Stimulated activated CD8-positive, alpha-beta memory T cell treated with anti-CD3 and anti-CD28 coated beads, Interleukin-4, amount 100 ng/mL, for 24 hours (primary cell): Measurements from ENCODE around the gene HCFC1.
A peak's percentile ranks its signal among the peaks of the same experiment; 100 is the strongest.

Source experiments
- DNase-seq: peaks from one replicate; pipeline ENCODE4 v3.0.0-alpha.2; 2020; ENCODE audit warnings: low read depth

Gene HCFC1

GRCh38 chrX:153938226-153938786 lies 33.3 kb downstream of the HCFC1 start:
- DNase-seq, result no peak

- no peak for DNase-seq
These were observed 34.6 kb downstream of the HCFC1 start for GRCh38 chrX:153937056-153937455.

DNA sequence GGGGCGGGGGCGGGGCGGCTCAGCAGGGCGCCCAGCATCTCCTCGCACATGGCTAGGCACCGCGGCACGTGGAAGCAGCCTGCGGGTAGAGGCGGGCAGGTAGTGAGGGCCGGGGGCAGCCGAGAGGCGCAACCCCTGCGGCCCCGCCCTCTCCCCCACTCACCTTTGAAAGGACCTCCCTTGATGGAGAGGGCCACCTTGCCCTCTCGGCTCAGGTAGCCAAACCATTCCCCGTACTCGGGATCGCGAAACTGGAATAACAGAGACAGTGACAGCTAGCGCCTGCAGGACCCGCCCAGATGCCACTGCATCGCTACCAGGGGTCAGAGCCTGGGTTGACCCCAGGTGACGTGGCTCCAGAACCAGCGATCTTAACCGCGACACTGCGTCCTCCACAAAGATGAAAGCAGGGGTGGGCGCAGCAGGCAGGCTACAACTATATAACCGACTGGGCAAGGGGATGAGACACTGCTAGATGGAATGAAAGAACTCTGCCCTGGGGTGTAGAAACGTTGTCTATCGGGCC lies 36.2 kb downstream of the HCFC1 start:
- DNase-seq, result no peak

DNA sequence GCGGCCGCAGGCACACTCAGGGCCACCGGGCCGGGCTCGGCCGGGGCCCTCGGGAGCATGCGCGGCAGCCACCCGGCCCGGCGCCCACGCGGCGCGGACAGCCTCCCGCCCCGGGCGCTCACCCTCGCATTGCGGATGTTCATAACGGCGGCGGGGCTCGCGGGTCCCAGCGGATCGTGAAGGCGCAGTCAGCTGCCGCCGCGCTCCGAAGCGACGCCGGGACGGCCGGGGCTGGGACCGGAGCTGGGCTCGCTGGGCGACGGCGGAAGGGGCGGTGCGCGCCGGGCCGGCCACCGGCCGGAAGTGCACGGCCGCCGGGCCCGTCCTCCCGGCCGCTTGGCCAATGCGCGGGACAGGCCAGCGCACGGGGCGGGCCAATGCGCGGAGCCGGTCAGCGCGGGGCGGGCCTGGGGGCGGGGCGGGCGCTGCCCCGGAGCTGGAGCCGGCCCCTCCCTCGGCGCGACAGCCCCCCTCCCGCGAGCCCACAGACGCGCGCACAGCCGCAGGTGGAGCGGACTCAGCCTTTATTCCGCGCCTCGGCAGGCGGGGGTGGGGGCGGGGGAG lies 36.8 kb downstream of the HCFC1 start, which contains the start of gene NAA10:
NAA10 (minus strand) TSS at position 276 of the 564 bp plus-strand sequence; CDS start at position 143, 133 bp downstream.
- peak; percentile 64 for DNase-seq

DNA sequence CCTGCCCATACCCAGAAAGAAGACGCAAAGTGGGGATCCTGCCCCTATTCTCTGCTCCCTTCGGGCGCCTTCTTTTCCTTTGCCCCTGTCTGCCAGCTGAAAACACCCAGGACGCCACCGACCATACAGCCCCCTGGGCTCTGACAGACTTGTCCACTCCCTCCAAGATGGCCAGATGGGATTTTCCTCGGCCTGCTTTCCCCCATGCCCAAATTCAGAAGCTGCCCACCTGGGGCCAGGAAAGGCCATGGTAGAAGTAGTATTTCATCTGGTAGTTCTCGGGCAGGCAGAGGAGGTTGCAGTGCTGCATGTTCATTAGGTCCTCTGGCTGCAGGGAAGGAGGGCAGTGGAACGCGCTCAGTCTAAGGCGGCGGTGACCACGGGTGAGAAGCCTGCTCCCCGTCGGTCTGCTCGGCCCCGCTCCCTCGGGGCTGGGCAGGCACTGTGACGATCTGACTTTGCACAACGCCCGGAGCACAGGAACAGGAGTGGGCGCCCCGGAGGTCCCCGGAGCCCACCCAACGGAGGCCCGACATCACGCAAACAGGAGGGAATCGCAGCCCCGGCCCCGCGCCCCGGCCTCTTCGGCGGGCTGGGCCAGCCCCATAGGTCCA lies 37.4 kb downstream of the HCFC1 start:
- no peak for DNase-seq

DNA sequence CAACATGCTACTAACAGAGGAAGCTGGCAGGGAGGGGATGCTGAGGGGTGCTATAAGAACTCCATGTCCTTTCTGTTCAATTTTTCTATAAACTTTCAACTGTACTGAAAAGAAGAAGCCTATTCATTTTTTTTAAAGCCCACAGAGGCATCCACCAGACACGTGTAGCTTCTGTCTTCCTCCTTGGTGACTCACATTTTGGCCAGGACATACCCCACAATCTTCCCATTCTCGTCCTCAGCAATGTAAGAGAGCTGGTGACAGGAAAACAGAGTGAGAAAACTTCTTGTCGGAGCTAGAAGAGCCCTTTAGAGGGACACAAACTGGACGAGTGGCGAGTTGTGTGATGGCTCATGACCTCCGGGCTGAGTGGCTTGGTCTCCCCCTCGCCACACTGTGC lies 37.9 kb downstream of the HCFC1 start:
- no peak for DNase-seq

DNA sequence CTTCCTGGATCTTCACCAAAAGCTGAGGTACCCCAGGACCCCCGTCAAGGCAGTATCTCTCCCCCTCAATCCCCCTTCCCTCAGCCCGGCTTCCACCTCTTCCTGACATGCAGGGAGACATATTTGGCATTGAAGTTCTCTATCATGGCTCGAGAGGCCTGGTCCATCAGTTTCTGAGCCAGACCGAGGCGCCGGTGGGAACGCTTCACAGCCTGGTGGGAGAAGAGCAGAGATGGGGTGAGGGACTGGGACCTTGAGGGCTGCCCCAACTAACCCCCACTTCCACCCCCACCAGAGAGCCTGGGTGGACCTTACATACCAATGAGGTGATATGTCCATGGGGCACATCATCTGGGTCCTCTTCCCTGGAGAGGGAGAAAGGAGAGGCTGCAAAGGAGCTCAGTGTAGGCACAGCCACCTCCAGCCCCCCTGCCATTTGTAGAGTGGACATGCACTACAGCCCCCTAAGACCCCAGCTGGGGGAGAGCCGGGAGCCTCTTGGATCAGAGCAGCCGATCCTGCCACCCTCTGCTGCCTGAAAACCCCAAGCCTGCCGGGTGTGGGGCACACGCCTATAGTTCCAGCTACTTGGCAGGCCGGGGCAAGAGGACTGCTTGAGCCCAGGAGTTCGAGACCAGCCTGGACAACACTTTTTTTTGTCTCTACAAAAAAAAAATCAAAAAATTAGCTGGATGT lies 39.2 kb downstream of the HCFC1 start:
- DNase-seq, result no peak

GRCh38 chrX:153931748-153932147 lies 39.9 kb downstream of the HCFC1 start:
- DNase-seq, result no peak

DNA sequence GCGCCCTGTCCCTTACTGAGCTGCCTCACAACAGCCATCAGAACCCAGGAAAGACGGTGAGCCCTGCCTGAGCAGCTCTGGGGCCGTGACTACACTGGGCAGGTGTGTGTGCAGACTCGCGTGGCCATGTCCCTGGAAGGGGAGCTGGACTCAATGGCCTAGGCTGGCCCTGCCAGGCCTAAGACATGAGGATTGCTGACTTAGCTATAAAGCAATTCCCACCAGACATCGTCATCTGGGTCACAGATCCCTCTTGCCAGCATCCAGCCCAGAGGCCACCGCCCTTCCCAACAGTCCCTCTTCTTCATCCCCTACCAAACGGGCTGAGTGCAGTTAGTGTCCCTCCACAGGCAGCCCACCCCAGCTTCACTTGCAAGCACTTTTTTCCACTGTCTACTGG lies 40.5 kb downstream of the HCFC1 start:
- no peak for DNase-seq

DNA sequence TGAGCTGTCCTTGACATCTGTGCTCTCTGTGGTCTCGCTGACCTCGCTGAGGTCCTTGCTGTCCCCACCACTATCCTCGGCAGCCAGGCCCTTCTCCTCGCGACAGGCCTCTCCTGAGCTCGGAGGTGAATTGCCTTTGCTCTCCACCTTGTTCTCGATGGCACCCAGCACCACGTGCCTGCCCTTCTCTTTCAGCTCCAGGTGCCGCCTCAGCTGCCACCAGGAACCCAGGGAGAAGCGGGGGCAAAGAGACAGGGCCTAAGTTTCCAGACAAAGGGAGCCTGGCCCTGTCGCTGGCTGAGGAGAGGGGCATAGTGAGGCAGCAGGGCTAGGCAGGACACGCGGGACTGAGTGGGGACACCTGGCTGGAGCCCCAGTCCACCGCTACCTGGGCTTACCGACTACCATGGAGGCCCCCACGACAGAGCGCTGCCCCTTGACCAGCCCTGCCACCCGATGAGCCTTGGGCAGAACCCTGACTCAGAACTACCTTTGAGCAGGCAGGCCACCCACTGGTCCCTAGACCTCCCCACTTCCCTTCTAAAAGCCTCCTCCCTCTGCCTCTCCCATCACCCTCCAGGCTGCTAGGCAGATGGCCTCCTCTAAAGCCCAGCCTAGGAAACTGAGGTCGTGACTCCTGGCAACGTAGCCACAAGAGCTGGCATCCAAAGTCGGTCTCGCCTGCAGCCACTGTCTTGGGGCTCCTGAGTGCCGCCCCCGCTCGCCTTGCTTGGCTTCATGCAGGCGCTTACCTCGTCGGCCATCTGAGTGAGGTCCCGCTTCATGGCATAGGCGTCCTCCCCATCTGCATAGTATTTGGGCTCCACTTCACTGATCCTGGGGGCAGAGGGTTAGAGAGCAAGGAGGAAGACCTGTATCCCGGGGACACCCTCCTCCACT lies 41.4 kb downstream of the HCFC1 start:
- DNase-seq, result no peak

GRCh38 chrX:153929576-153929975 lies 42.0 kb downstream of the HCFC1 start:
- no peak for DNase-seq

DNA sequence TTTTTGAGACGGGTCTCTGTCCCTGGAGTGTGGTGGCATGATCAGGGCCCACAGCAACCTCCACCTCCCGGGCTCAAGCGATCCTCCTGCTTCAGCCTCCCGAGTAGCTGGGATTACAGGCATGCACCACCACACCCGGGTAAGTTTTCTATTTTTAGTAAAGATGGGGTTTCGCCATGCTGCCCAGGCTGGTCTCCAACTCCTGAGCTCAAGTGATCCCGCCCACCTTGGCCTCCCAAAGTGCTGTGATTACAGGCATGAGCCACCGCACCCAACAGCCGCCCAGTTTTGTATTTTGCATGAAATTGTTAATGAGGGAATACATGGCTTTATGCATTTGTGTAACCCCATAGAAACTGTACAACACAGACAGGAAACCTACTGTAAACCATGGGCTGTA lies 42.8 kb downstream of the HCFC1 start:
- no peak for DNase-seq

DNA sequence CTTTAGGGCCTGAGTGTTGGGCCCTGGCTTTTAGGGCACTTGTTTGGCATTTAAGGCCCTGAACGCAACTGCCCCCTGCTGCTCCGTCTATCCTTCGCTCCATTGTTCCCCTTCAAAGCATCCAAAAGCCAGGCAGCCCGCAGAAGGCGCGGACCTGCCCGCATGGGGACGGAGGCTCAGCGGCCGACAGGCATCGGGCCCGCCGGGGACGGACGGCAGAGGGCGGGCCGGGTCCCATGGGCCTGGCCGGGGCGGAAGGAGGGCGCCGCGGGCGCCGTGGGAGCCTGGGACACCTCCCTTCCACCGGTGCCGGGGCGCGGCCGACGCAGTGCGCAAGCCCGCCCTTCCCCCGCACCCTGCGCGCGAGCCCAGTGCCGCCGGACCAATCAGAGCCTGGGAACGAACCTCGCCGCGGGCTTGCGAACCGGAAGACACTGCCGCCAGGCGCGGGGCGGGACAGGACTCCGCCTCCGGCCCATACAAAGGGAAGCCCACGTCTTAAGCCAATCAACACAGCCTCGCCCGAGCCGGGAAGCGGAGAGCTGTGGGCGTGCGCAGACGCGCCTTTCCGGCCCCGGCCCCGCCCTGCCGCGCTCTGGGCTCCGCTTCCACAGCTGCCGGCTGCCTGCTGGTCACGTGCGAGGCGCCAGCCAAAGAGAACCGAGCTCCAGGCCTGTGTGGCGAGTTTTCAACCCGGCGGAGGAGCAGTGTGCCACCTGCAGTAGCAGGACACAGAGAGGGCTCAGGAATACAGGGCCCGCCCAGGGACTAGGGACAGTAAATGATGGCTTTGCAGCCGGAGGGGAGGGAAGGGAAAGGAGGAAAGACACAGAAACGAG lies 43.5 kb downstream of the HCFC1 start:
- DNase-seq, result peak; percentile 92

DNA sequence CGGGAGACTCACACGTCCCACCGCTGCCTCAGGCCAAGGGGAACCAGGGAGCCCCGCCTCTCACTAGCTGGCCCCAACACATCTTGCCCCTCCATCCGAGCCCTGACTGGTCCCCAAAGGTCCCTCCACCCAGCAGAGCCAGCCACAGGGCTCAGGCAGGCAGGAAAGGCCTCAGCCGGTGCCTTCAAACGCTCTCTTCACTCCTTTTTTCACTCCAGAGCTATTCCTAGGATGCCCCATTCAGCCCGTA lies 44.0 kb downstream of the HCFC1 start:
- no peak for DNase-seq

- DNase-seq, result peak; percentile 59
These were observed 44.6 kb downstream of the HCFC1 start for GRCh38 chrX:153926858-153927671.

DNA sequence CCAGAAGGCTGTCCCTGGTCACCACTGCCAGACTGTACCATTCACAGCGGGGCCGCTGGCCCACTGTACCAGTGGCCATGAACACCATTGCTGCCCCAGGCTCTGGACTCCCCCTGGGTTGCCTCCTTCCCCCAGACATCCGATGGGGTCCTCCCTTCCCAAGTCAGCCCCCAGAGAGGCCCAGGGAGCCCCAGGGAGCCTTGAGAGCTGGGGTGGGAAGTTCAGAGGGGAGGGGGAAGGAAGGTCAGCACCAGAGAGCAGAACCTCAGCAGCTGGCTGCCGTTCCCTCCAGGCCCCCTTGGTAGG lies 45.1 kb downstream of the HCFC1 start:
- DNase-seq, result no peak

DNA sequence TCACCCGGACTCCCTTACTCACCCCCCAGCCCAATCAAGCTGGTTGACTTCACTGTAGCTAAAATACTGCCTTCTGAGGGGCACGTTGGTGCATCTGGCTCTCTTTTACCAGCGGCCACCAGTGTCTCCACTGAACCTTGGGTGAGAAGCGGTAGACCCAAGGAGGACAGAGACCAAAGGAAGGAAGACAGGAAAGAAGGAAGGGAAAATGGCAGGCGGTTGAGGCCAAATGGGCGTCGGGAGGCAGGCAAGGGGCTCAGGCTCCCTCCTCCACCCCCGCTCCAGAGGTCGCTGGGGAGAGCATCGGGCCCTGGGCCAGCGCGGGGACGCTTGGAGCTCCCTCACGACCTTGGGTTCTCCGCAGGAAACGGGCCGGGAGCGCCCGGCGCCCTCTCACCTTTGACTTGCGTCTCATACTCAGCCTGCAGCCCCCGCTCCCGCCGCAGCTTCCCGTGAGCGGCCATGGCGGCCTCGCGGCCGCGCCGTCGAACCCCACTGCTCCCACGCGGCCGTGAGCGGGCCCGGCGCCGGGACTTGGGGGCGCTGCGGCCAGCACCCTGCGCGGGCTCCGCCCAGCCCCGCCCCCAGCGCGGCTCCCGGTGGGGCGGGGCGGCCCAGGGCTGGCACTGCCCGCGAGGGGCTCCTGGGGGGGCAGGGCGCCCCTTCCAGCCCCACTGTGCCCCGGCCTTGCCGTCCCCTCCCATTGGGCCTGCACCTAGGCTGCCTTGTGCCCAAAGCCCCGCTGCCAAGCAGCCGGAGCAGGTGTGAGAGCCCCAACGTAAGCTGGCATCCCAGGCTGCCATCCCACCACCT lies 45.7 kb downstream of the HCFC1 start, which contains the start of gene ARHGAP4:
ARHGAP4 (minus strand) TSS at position 526 of the 813 bp plus-strand sequence; CDS start at position 464, 62 bp downstream.
- DNase-seq, result no peak

- DNase-seq, result no peak
These were observed 46.3 kb downstream of the HCFC1 start for GRCh38 chrX:153925387-153925738.

- no peak for DNase-seq
These were observed 47.3 kb downstream of the HCFC1 start for GRCh38 chrX:153924149-153924861.
